Psoas muscle (tissue), 8 donors: ENCODE data around the gene LAMC1. TPM values are rescaled to one million over a fixed set of nuclear protein-coding genes. Genes with fewer than 3 reads are reported as not detected.
"Not testable (repeated sequence)": the region's sequence is repeated elsewhere in the genome, so short reads cannot be mapped to it uniquely, and the experiment has no call there.

Experiments used
- ATAC-seq, 4 donors: fragments of 200-7000 bp; cut with Tn5 transposase; one replicate each; pipeline ENCODE4 v1.9.1; 2020; ENCODE audit warnings: moderate library complexity in 3 of 4, mild to moderate bottlenecking in 2 of 4
- DNase-seq, 2 donors: peaks; one replicate each; pipeline ENCODE4 v3.0.0-alpha.2; 2020
- H3K27ac ChIP-seq: fragments of 200-600 bp; one replicate; pipeline ENCODE4 v1.8.0; 2022
- H3K27me3 ChIP-seq, 3 donors: fragments of 200-600 bp in 1 of 3; one replicate each; pipeline versions ENCODE4 v1.6.1 to v1.8.0; 2013 to 2022; ENCODE audit warnings: low read length in 2 of 3, mild to moderate bottlenecking in 2 of 3, moderate library complexity in 1 of 3; ENCODE audit not compliant: insufficient read depth in 3 of 3
- H3K36me3 ChIP-seq, 2 donors: fragments of 200-600 bp in 1 of 2; one replicate each; pipeline versions ENCODE4 v1.6.1 to v1.8.0; 2013 to 2022; ENCODE audit warnings: low read depth in 1 of 2, mild to moderate bottlenecking in 1 of 2, moderate library complexity in 1 of 2; ENCODE audit not compliant: insufficient read depth in 1 of 2
- H3K4me1 ChIP-seq: fragments of 200-600 bp; one replicate; pipeline ENCODE4 v1.8.0; 2022
- H3K4me3 ChIP-seq: fragments of 200-600 bp; one replicate; pipeline ENCODE4 v1.8.0; 2022; ENCODE audit warnings: mild to moderate bottlenecking
- H3K9me3 ChIP-seq: fragments of 200-600 bp; one replicate; pipeline ENCODE4 v1.8.0; 2022
- CTCF ChIP-seq: fragments of 200-600 bp; IDR thresholded peaks from one replicate; pipeline ENCODE4 v1.8.0; 2022; ENCODE audit warnings: antibody characterized with exemption
- WGBS, 3 donors: extraction: QIAGEN DNeasy Blood & Tissue Kit; methylation state at CpG; one replicate each; pipeline versions ENCODE4 v1.1.6 to v1.1.7; 2013; 5-methylcytosine and 5-hydroxymethylcytosine counted together
- intact Hi-C, 2 donors: fragments of 100-400 bp; cut with DNase I; formaldehyde crosslinking; loops; one replicate each; pipeline versions ENCODE4 v1.11.0 to v1.14.2; 2022
- polyA plus RNA-seq, 3 donors: library from polyadenylated mRNA; stranded (reverse); fragments of 200-250 nt; gene quantifications; one replicate each; pipeline ENCODE4 v1.2.3, GENCODE V29; 2013
- total RNA-seq, 4 donors: library from RNA; stranded (reverse); fragmentation: NEBNext Ultra II Directional in 2 of 4; extraction: Animal tissue kit (Norgen Biotek cat#: 25700) in 2 of 4; gene quantifications; one replicate each; pipeline versions ENCODE4 v1.2.1 to v1.2.4, GENCODE V29; 2021 to 2023
- donor health status: healthy with polysubstance abuse.
- donor health status: DM: no; HTN: no; CAD: no; lungs with moderate emphysema.
- donor health status: Bipolar disorder and iron deficiency.
- donor health status: healthy.
- donor health status: DM: yes; HTN: yes; CAD: no.
- donor health status: DM: no; HTN: no; CAD: no.
- donor health status: DM: no; HTN: no; CAD: no.
- donor health status: DM: yes; HTN: yes; CAD: no.

Gene LAMC1
- total and polyA plus RNA-seq, 7 donors = 28.0 to 94.4 (median 71.4) TPM

- H3K27me3 ChIP-seq = no peaks in the 10 kb centered on the region
- intact Hi-C loops = no loop called here
- TF ChIP-seq CTCF = no peak
- H3K36me3 ChIP-seq = peaks cover 0 to 8% of the 10 kb centered on the region in 2 donors
- H3K4me3 ChIP-seq = no peak overlapping the region
- peaks cover 9% of the 10 kb centered on the region for H3K4me1 ChIP-seq
- peak in 1 of 4 donors; percentile 37 for ATAC-seq
- H3K9me3 ChIP-seq = no peaks in the 10 kb centered on the region
- WGBS, 3 donors = 59 to 67% (median 67%) methylated on average over 1 of the region's 1 CpG
- H3K27ac ChIP-seq = no peak overlapping the region
- DNase-seq = no peak
Measured at GRCh38 chr1:183149273-183149672, 126.1 kb downstream of the LAMC1 start.

GRCh38 chr1:183150032-183150431 is 126.8 kb downstream of the LAMC1 start:
- ATAC-seq, H3K9me3 ChIP-seq, DNase-seq, H3K27ac ChIP-seq, intact Hi-C loops, H3K36me3 ChIP-seq, H3K4me1 ChIP-seq, H3K27me3 ChIP-seq, H3K4me3 ChIP-seq: not testable (repeated sequence)
- WGBS, 3 donors = 94 to 97% (median 95%) methylated on average over 1 of the region's 1 CpG

GRCh38 chr1:183150445-183150844 is 127.2 kb downstream of the LAMC1 start:
- DNase-seq (no peak), ATAC-seq (no peak)
- Histone ChIP-seq H3K9me3 (no peaks in the 10 kb centered on the region), H3K27ac (no peak overlapping the region), H3K4me3 (no peak overlapping the region), H3K27me3 (no peaks in the 10 kb centered on the region), H3K36me3 (no peaks in the 10 kb centered on the region), H3K4me1 (peaks cover 9% of the 10 kb centered on the region)
- no peak for TF ChIP-seq CTCF
- intact Hi-C loops = no loop called here

GRCh38 chr1:183152180-183152579 is 129.0 kb downstream of the LAMC1 start:
- TF ChIP-seq CTCF = no peak
- Histone ChIP-seq H3K27ac (no peak overlapping the region), H3K4me3 (no peak overlapping the region), H3K9me3 (no peaks in the 10 kb centered on the region), H3K36me3 (no peaks in the 10 kb centered on the region), H3K27me3 (no peaks in the 10 kb centered on the region), H3K4me1 (peaks cover 9% of the 10 kb centered on the region)
- no peak for DNase-seq
- intact Hi-C loops = no loop called here
- 89 to 94% (median 90%) methylated on average over 7 of the region's 7 CpGs for WGBS, 3 donors
- ATAC-seq = no peak

- H3K4me3 ChIP-seq = no peak overlapping the region
- DNase-seq (no peak), ATAC-seq (no peak)
- intact Hi-C loops = no loop called here
- no peaks in the 10 kb centered on the region for H3K27me3 ChIP-seq
- WGBS, 3 donors = 89 to 94% (median 89%) methylated on average over 2 of the region's 2 CpGs
- H3K9me3 ChIP-seq = no peaks in the 10 kb centered on the region
- TF ChIP-seq CTCF = no peak
- H3K36me3 ChIP-seq = no peaks in the 10 kb centered on the region
- H3K27ac ChIP-seq = no peak overlapping the region
- no peaks in the 10 kb centered on the region for H3K4me1 ChIP-seq
Measured at GRCh38 chr1:183155939-183156338, 132.7 kb downstream of the LAMC1 start.
